Measurements from ENCODE around the gene FEV.

Gene FEV

DNA sequence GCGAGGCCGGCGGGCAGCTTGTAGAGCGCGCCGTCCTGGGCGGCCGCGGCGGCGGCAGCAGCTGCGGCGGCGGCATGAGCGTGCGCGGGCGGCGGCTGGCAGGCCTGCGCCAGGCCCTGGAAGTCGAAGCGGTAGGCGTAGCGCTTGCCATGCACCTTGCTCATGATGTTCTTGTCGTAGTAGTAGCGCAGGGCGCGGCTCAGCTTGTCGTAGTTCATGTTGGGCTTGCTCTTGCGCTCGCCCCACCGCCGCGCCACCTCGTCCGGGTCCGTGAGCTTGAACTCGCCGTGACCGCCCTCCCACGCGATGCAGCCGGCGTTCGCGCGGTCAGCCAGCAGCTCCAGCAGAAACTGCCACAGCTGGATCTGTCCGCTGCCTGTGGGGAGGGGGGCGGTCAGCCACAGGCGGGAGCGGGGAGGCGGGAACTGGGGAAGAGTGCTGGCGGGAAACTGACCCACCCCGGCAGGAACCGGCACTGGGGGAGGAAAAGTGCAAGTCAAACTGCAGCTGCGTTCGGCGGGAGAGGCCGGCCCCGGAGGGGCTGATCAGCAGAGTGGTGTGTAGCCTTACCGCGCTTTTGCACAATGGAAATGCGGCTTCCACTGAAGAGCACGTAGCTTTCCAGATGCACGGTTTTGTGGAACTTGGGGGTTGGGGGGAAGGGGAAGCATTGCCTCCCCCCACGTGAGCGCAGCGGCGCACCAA, 3.0 kb downstream of the FEV start:
- TF ChIP-seq, protein P1, sequence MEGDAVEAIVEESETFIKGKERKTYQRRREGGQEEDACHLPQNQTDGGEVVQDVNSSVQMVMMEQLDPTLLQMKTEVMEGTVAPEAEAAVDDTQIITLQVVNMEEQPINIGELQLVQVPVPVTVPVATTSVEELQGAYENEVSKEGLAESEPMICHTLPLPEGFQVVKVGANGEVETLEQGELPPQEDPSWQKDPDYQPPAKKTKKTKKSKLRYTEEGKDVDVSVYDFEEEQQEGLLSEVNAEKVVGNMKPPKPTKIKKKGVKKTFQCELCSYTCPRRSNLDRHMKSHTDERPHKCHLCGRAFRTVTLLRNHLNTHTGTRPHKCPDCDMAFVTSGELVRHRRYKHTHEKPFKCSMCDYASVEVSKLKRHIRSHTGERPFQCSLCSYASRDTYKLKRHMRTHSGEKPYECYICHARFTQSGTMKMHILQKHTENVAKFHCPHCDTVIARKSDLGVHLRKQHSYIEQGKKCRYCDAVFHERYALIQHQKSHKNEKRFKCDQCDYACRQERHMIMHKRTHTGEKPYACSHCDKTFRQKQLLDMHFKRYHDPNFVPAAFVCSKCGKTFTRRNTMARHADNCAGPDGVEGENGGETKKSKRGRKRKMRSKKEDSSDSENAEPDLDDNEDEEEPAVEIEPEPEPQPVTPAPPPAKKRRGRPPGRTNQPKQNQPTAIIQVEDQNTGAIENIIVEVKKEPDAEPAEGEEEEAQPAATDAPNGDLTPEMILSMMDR (IDR thresholded peaks at IDR 0.05) = no peak
- H3K4me1 ChIP-seq = peaks cover 6% of the 10 kb centered on the region
- no peaks in the 10 kb centered on the region for H3K36me3 ChIP-seq (ENCODE audit: control insufficient read depth, insufficient read depth, low read length)
- peak overlapping the region; percentile 43 for H2AFZ ChIP-seq
- peaks cover 23% of the 10 kb centered on the region for H3K27me3 ChIP-seq (ENCODE audit: control insufficient read depth, insufficient read depth, low read length)
- no peaks in the 10 kb centered on the region for H3K9me3 ChIP-seq (ENCODE audit: control insufficient read depth, low read length)
- no peak overlapping the region for H3K9ac ChIP-seq
- no peaks in the 10 kb centered on the region for H3K79me2 ChIP-seq
- H3K4me3 ChIP-seq (ENCODE audit: low read depth, low read length) = no peak overlapping the region
- H3K27ac ChIP-seq = no peak overlapping the region
- peak overlapping the region; percentile 58 for H3K4me2 ChIP-seq (ENCODE audit: low read length)

DNA sequence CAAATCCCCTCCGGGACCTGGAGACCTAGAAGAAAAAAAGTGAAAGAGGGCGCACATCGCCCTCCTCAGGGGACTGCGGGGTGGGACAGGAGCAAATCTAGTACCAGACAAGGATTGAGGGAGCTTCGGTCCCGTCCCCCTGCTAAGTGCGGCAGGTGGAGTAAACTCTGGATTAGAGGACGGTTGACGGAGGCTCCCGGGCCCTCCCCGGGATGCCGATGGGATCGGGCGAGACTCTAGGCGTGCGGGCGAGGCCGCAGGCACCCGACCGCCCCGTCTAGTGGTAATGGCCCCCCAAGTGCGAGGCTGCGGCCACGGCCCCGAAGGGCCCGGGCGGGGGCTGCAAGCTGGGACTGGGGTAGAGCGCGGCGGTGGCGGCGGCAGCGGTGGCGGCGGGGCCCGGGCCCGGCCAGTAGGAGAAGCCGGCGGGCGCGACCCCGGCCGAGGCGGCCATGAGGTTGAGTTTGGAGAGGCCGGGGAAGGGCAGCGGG, 3.5 kb downstream of the FEV start:
- Histone ChIP-seq H3K27me3 (ENCODE audit: control insufficient read depth, insufficient read depth, low read length) (peaks cover 23% of the 10 kb centered on the region), H3K4me2 (ENCODE audit: low read length) (peak overlapping the region; percentile 49), H3K79me2 (no peaks in the 10 kb centered on the region), H3K9ac (no peak overlapping the region), H3K4me1 (peaks cover 6% of the 10 kb centered on the region), H3K27ac (no peak overlapping the region), H2AFZ (no peak overlapping the region), H3K36me3 (ENCODE audit: control insufficient read depth, insufficient read depth, low read length) (no peaks in the 10 kb centered on the region), H3K4me3 (ENCODE audit: low read depth, low read length) (no peak overlapping the region), H3K9me3 (ENCODE audit: control insufficient read depth, low read length) (no peaks in the 10 kb centered on the region)
- TF ChIP-seq, protein P1 (IDR thresholded peaks at IDR 0.05) = no peak

DNA sequence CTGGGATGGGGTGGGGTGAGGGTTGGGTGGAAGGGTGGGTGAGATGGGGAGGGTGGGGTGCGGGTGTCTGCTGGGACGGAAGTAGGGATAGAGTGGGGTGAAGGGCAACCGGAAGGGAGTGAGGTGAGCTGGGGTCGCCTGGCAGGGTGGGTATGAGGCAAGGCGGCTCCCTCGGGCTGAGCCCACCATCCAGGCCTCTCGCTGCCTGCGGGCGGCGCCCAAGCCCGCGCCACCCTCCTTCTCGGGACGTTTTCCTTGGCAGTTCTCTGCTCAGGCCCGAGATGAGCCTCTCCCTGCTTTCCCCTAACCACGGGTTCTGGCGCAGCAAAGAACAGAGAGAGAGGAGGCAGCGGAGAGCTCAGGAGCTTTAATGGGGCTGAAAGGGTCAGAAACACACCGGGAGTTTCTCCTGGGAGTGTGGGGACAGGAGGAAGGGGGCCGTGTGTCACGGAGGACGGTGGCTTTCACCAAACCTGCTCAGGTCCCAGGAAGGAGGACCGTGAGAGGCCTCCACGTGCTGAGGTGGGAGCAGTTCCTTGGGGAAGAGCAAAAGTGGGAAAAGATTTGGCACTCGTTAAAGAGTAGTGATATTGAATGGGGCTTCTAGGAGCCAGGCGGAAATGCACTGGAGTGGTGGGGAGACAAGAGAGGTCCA, 4.1 kb downstream of the FEV start:
- peaks cover 23% of the 10 kb centered on the region for H3K27me3 ChIP-seq (ENCODE audit: control insufficient read depth, insufficient read depth, low read length)
- no peak overlapping the region for H3K27ac ChIP-seq
- H3K4me3 ChIP-seq (ENCODE audit: low read depth, low read length) = no peak overlapping the region
- H3K9ac ChIP-seq = no peak overlapping the region
- H3K9me3 ChIP-seq (ENCODE audit: control insufficient read depth, low read length) = no peaks in the 10 kb centered on the region
- peak overlapping the region; percentile 49 for H3K4me2 ChIP-seq (ENCODE audit: low read length)
- no peak overlapping the region for H2AFZ ChIP-seq
- H3K4me1 ChIP-seq = peaks cover 6% of the 10 kb centered on the region
- no peaks in the 10 kb centered on the region for H3K36me3 ChIP-seq (ENCODE audit: control insufficient read depth, insufficient read depth, low read length)
- TF ChIP-seq, protein P1 (IDR thresholded peaks at IDR 0.05) = no peak
- H3K79me2 ChIP-seq = no peaks in the 10 kb centered on the region

DNA sequence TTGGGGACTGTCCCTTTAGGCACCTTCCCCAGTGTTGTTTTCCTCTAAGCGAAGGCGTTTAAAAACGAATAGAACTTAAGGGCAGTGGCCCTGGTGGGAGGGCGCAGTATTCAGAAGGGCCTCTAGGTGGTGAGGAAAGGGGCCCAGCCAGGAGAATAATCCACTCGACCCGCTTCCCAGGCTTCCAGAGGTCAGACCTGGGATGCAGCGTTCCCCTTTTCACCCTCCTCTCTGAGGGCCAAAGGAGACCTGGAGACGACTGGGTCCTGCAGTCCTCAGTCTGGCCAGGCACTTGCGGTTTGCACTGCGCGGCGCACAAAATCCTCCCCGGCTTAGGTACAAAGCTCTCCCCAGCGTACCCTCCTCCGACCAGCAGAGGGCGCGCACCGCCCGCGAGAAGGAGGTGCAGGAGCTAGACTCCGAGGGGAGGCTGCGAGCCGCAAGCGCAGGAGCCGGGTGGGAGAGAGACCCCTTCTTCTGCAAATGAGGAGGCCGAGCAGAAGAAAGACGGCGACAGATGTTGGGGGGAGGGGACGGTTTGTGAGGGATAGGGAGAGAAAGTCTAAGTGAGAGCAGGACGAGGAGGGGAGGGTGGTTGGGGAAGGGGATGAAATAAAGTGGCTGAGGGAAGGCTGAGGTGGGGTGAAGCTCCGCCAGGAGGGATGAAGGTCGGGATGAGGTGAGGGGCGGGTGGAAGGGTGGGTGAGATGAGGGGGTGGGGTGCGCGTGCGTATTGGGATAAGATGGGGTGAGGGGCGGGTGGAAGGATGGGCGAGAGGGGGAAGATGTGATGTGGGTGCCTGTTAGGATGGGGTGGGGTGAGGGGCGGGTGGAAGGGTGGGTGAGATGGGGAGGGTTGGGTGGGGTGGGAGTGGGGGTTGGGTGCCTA, 4.9 kb downstream of the FEV start:
- Histone ChIP-seq H3K79me2 (no peaks in the 10 kb centered on the region), H3K4me1 (peaks cover 6% of the 10 kb centered on the region), H2AFZ (peak overlapping the region; percentile 81), H3K9ac (no peak overlapping the region), H3K4me3 (ENCODE audit: low read depth, low read length) (peak overlapping the region; percentile 9), H3K9me3 (ENCODE audit: control insufficient read depth, low read length) (no peaks in the 10 kb centered on the region), H3K27ac (no peak overlapping the region), H3K36me3 (ENCODE audit: control insufficient read depth, insufficient read depth, low read length) (no peaks in the 10 kb centered on the region), H3K27me3 (ENCODE audit: control insufficient read depth, insufficient read depth, low read length) (peaks cover 23% of the 10 kb centered on the region), H3K4me2 (ENCODE audit: low read length) (peak overlapping the region; percentile 70)
- TF ChIP-seq, protein P1 (IDR thresholded peaks at IDR 0.05) = peak; percentile 97
